Measurements from ENCODE around the gene AOC2.

DNA sequence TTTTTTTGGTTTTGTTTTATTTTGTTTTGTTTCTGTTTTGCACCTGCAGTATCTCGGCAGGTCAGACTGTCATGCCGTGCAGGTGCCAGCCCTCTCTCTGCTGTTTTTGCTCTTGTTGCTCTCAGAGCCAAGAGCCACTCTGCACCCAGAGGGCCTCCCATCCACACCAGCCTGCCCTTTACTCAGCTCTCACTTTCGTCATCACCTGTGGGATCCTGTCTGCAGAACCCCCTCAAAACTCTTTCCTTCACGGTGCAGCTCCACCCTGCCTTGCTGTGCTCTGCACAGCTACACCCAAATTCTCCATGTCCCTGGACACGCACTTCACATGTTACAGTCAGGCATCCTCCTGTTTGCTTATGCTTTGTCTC lies 9.2 kb downstream of the AOC2 start:
- TF ChIP-seq POLR2AphosphoS5 (IDR thresholded peaks at IDR 0.05) (no peak), EP300 (IDR thresholded peaks at IDR 0.05) (no peak), CTCF (IDR thresholded peaks at IDR 0.05) (no peak)
